Glomerular endothelial cell (primary cell): Measurements from ENCODE around the gene RAET1L. TPM values are rescaled to one million over a fixed set of nuclear protein-coding genes. Genes with fewer than 3 reads are reported as not detected.
A peak's percentile ranks its signal among the peaks of the same experiment; 100 is the strongest.
"Not testable (repeated sequence)": the region's sequence is repeated elsewhere in the genome, so short reads cannot be mapped to it uniquely, and the experiment has no call there.

Source experiments
- DNase-seq: peaks from one replicate; pipeline ENCODE4 v3.0.0-alpha.2; 2011; ENCODE audit warnings: low read depth, low spot score; ENCODE audit errors: extremely low read depth
- total RNA-seq: library from RNA; depleted of rRNA; stranded (reverse); fragments of >200 nt; gene quantifications from 2 replicates; pipeline ENCODE4 v1.2.3, GENCODE V29; 2015

The RAET1L gene
- not detected in 2 replicates for total RNA-seq

- no peak for DNase-seq
Measured at GRCh38 chr6:150025201-150025917, at the start of gene RAET1L. Gene RAET1L (minus strand): TSS chr6:150025532. CDS start chr6:150025471, 61 bp downstream.

- no peak for DNase-seq
Measured at GRCh38 chr6:150075034-150075421, 49.7 kb upstream of the RAET1L start.

GRCh38 chr6:150074396-150075033 is 49.2 kb upstream of the RAET1L start:
- DNase-seq = not testable (repeated sequence)

GRCh38 chr6:150072201-150072600 is 46.9 kb upstream of the RAET1L start:
- no peak for DNase-seq

GRCh38 chr6:150070236-150070818 is 45.0 kb upstream of the RAET1L start:
- no peak for DNase-seq

GRCh38 chr6:150069706-150070105 is 44.4 kb upstream of the RAET1L start:
- DNase-seq = no peak

- peak; percentile 61 for DNase-seq
Measured at GRCh38 chr6:150068720-150069648, 43.7 kb upstream of the RAET1L start, which contains the start of gene ULBP3. Gene ULBP3 (minus strand): TSS chr6:150069121. CDS start chr6:150069066, 55 bp downstream.

- no peak for DNase-seq
Measured at GRCh38 chr6:150068151-150068550, 42.8 kb upstream of the RAET1L start.

GRCh38 chr6:150065083-150065482 is 39.8 kb upstream of the RAET1L start:
- DNase-seq = no peak

GRCh38 chr6:150063640-150064039 is 38.3 kb upstream of the RAET1L start:
- no peak for DNase-seq

GRCh38 chr6:150059973-150060372 is 34.6 kb upstream of the RAET1L start:
- not testable (repeated sequence) for DNase-seq

GRCh38 chr6:150058986-150059385 is 33.7 kb upstream of the RAET1L start:
- no peak for DNase-seq

- no peak for DNase-seq
Measured at GRCh38 chr6:150058231-150058792, 33.0 kb upstream of the RAET1L start.

- no peak for DNase-seq
Measured at GRCh38 chr6:150057501-150057951, 32.2 kb upstream of the RAET1L start.

- no peak for DNase-seq
Measured at GRCh38 chr6:150056916-150057315, 31.6 kb upstream of the RAET1L start.

- no peak for DNase-seq
Measured at GRCh38 chr6:150056156-150056555, 30.8 kb upstream of the RAET1L start.

- DNase-seq = no peak
Measured at GRCh38 chr6:150055131-150055530, 29.8 kb upstream of the RAET1L start.

- DNase-seq = no peak
Measured at GRCh38 chr6:150053450-150053849, 28.1 kb upstream of the RAET1L start.

- DNase-seq = no peak
Measured at GRCh38 chr6:150050846-150051245, 25.5 kb upstream of the RAET1L start.

GRCh38 chr6:150048099-150048498 is 22.8 kb upstream of the RAET1L start:
- DNase-seq = no peak
